Urothelium cell line (cell line): ENCODE data around the gene PIF1.
"Not testable (repeated sequence)": the region's sequence is repeated elsewhere in the genome, so short reads cannot be mapped to it uniquely, and the experiment has no call there.

Source experiments
- DNase-seq: peaks from one replicate; pipeline ENCODE4 v3.0.0; 2011; ENCODE audit warnings: low spot score, mixed read lengths
- FAIRE-seq: peaks from 2 replicates; lab custom pipeline; 2011; peaks lifted over from hg19 to GRCh38; lab: Jason Lieb, UNC

PIF1 gene

DNA sequence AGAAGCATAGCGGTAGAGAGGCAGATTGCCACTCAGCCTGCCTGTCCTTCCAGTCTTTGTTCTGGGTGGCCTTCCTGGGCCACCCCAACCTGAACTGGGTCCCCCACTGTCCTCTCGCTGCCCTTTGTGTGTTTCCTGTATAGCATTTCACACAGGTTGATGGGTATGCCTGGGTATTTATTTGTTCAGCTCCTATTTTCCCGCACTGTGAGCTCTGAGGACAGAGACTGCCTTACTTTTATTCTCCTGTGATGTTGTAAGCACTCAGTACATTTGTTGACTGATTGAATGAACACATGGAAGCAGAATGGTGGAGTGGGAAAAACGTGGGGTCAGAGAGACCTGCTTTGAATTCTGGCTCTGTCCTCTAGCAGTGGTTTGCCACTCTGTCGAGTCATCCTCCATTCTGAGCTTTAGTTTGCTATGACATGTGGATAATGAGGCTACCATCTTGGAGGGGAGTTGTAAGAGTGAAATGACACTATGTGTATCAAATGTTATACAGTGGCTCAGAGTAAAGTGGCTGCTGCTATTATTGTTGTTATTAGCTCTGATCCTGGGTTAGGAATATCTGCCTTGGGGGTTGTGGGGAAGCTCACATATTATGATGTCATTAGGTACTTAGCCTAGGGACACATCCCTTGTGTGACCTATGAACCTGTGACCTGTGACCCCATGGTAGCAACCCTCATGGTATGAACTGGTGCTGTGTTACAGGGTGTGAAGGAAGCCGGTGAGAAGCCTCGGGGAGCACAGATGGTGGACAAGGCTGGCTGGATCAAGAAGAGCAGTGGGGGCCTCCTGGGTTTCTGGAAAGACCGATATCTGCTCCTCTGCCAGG, 22.6 kb upstream of the PIF1 start:
- FAIRE-seq, result no peak
- no peak for DNase-seq

DNA sequence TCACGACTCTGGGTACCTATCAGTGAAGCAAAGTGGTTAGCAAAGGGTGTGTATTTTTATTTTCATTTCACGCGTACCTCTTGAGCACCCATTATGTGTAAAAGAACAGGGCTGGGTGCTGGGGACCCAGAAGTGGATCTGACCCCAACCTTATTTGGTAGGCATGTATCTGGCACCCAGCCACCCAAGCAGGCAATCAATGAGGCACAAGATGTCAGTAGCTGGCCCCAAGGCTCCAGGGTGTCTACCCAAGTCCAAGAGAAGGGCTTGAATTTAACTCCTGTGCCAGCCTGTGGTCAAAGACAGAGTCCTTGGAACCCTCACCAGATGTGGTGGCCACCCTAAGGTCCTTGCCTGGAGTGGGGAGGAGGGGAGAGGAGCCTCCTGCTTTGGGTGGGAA, 22.0 kb upstream of the PIF1 start:
- FAIRE-seq, result no peak

DNA sequence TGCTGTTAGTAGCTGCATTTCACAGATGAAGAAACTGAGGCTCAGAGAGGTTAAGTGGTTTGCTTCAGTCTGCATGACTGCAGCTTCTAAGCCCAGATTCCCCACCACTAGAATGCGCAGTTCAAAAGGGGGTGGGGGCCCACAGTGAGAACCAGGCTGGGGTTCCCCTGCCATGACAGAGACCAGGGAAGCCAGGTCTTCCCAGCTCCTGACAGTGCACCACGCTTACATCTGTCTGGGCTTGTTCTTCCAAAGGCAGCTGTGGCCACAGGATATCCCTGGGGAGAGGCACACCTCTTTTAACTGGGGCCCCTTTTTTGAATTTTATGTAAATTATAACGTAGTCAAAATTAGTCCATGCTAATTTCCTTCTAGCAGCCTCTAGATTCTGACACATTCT, 21.6 kb upstream of the PIF1 start:
- DNase-seq, result no peak
- no peak for FAIRE-seq

More for the DNA sequence above, 22.0 kb upstream of the PIF1 start:
- no peak for DNase-seq

DNA sequence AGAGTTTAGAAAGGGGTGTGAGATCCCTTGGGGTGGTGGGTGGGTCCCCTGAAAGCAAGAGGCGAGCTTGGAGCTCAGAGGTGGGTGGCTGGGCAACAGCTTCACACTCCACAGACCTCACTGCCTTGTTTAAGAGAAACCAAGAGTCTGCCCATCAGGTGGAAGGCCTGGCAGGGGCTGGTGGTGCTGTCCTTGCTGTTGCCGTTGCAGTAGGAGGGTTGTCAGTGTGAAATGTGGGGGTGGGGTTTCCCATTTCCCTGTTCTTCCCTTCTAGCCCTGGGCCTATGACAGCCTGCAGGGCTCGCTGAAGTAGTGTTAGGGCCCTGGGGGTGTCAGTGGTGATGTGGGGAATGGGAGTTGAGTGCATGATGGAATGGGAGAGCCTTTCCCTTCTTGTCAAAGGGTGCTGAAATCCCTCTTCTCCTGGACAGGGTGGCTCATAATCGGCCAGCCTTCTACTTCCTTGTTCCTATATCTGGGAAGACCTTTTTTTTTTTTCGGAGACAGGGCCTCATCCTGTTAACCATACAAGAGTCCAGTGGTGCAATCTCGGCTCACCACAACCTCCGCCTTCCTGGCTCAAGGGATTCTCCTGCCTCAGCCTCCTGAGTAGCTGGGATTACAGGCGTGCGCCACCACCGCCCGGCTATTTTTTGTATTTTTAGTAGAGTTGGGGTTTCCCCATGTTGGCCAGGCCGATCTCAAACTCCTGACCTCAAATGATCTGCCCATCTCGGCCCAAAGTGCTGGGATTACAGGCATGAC, 20.6 kb upstream of the PIF1 start:
- no peak for DNase-seq
- FAIRE-seq, result no peak

DNA sequence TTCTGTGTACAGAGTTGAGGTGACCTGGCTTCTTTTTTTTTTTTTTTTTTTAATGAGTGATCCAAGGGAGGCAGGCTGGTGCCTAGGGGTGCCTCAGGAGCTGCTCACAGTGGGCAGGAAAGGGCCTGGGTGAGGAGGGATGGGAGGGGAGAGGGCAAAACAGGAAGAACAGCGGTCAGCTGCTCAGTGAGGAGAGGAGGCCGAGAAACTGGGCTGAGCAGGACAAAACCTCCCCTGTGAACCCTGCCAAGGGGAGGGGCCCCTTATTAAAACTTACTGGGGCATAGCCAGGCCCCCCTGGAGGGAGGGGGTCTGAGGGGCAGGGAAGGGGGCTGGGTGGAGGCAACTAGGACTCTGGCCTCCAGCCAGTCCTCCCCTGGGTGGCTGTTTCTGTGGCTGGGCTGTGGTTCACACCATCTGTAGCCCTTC, 19.8 kb upstream of the PIF1 start:
- FAIRE-seq, result no peak
- no peak for DNase-seq

DNA sequence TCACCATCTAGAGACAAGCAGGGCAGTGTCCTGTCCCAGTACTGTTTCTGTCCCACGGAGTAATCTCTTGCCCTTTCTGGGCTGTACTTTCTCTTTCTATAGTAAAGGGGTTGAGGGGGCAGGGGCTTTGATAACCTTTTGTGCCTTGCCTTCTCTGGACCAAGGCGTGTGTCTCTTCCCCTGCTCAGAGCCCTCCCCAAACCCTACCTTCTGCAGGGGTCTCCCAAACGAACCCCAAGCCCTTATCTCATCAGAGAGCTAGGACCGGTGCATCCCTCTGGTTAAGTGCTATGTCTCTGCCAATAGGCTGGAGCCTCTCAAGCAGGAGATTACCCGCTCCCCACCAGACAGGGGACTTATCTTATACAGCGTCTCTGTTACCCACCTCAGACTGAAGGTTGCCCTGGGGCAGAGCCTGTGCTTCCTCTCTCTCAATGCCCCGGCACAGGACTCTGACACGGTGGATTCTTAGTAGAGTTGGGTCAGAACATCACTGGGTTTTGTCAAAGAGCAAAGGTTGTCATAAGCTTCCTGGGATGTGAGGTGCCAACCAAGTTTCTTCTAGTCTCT, 19.2 kb upstream of the PIF1 start:
- no peak for FAIRE-seq
- no peak for DNase-seq

DNA sequence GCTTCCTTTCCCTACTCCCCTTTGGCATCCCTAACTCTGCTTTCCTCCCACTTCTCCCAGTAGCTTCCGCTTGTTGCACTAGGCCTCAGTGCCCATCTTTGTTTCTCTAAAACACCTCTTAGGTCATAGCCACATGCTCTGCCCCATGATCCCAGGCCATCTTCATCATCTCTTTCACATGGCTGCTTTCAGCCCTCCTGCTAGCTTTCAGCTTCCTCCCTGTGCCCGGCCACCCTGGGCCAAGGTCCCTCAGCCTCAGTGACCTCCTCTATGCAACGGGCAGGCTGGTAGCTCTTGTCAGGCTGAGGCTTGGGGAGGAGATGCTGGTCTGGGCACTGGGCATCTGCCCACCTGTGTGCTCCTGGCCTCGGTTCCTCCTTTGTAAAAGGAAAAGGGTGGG, 18.5 kb upstream of the PIF1 start:
- DNase-seq (no peak), FAIRE-seq (no peak)

DNA sequence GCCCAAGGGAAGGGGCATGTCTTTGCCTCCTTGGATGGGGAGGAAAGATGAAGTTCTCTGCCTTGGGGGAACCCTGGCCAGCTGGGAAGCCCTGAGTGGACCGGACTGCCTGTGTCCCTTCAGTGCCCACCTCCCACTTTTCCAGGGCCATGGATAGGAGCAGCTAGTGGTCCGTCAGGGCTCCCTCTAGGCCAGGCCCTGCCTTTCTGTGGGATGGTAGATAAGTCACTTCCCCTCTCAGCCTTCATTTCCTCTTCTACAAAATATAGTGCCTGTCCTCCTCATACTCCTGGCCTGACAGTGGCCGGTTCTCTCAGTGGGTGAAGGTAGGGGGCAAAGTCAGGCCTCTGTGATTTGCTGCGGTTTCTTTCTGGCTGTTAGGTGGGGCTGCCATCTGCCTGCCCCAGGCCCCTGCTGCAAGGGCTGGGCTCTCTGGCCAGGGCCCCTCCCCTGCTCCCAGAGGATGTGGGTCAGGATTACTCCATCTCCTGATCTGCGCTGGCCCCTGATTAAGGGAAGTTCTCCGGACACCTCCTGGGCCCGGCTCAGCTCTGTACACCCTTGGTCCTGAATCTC, 17.6 kb upstream of the PIF1 start:
- FAIRE-seq, result no peak
- peak; percentile 52 for DNase-seq

DNA sequence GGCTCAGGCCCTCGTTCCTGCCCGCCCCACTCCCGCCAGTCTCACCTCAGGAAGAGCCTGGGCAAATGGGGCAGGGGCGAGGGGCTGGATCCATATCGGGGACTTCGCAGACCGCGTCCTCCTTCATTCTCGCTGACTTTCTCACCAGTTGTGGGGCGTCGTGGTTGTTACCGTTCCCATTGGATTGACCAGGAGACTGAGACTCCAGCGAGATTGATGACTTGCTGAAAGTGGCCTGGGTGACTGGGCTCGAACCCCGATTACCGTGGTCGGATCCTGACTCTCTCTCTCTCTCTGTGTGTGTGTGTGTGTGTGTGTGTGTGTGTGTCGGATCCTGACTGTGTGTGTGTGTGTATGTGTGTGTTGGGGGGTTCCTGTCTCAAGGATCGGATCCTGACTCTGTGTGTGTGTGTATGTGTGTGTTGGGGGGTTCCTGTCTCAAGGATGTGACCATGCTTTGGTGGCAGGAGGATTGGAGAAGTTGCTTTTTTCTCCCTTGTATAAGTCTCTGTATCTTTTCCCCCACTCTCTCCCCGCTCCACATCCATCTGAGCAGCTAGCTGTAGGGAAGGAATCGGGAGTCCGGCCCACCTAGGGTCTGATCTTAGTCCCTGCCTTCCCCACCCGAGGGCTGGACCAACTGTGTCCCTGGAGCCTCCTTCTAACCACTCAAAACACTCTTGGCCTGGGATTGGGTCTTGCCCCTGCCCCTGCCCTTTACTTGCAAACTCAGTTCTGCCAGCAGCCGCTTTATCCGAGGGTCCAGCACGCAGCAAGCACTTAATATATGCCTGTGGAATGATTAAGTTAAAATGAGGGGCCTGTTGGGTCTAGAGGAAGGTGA, 16.9 kb upstream of the PIF1 start:
- peak; percentile 37 for DNase-seq
- FAIRE-seq, result no peak

DNA sequence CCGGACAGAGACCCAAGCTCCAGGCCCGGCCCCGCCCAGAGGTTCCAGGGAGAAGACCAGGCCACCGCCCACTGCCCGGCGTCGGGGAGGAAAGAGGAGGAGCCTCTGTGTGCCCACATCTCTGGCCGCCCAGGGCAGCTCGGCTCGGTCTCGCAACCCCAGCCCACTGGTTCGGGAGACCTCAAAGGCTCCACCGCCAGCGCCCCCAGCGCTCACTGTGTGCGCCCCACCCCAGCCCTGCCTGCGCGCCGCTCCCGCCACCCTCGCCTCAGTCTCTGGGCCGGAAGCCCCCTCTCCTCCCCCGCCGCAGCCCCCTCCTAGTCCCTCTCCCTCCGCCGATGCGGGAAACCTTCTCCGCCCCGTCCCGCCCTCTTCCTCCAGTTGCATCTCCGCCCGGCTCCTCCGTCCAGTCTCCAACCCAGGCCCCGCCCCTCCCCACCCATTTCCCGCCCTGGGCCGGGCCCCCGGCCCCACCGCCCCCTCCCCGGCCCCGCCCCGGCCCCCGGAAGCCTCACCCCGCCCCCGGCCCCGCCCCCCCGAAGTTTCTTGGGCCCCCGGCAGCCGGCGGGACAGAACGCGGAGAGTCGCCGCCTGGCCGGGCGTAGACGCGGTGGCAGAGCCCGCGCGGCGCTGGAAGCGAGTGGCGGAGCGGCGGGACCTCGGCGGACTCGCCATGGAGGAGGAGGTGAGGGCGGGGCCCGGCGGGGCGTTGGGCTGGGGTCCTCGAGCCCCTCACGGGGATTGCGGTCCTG, 16.1 kb upstream of the PIF1 start, which contains the start of gene PLEKHO2:
Gene PLEKHO2 (plus strand): TSS at position 572 of the 752 bp plus-strand sequence. CDS start 102 bp downstream, at position 674.
- FAIRE-seq, result no peak

DNA sequence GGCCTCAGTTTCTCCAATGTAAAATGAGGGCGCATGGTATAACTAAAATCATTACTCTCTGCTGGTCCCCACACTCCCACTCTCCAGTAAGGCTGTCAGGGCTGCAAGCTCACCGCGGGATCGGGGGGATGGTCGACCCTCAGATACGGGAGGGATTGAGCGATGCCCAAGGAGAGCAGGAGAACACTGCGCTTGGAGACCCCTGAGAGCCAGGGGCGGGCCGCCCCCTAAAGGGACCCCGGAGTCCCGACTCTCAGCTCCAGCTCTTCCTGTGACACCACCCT, 15.6 kb upstream of the PIF1 start:
- no peak for DNase-seq
- FAIRE-seq, result no peak

More for the DNA sequence above, 16.1 kb upstream of the PIF1 start, which contains the start of gene PLEKHO2:
- DNase-seq, result peak; percentile 99

DNA sequence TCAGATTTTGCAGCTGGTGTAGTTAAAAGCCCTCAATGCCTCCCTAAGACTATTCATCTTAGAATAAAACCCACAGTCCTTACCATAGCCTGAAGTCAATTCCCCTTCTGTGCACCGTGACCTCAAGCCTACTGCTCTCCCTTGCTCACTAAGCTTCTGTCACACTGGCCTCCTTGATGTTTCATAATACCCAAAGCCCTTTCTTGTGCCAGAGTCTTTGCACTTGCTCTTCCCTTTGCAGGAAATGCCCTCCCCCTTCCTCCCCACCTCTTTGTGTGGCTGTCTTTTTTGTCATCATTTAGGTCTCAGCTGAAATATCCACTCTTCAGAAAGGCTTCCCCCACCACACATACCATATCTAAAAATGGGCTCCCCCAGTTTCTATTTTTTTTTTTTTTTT, 12.1 kb upstream of the PIF1 start:
- DNase-seq (no peak), FAIRE-seq (no peak)

DNA sequence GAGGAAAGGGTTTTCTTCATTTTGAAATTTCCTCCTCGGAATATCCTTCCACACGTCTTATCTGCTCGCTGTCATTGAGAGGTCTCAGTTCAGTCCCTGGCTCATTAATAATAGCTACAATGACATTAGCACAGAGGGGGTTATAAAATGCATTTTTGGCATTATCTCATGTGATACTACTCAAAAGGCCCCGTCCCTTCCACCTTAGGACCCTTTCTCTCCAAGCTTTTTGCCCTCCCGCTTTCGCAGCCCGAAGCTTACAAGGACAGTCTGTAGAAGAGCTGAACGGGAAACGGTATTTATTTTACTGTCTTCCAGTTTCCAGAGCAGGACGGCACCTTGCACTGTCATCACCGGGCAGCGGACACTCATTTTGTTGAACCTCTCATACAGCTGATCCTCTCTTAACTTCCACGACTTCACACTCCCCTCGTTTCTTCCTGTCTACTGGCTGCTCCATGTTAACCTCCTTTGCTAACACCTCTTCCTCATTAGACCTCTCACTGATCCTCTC, 10.6 kb upstream of the PIF1 start:
- FAIRE-seq (no peak), DNase-seq (no peak)

DNA sequence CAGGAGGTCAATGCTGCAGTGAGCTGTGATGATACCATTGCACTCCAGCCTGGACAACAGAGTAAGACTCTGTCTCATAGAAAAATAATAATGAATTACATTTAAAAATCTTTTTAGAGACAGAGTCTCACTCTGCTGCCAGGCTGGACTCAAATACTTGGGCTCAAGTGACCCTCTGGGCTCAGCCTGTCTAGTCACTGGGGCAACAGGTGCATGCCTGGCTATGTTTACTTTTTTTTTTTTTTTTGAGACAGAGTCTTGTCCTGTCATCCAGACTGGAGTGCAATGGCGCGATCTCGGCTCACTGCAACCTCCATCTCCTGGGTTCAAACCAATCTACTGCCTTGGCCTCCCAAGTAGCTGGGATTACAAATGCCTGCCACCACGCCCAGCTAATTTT, 8.2 kb upstream of the PIF1 start:
- DNase-seq, result no peak
- no peak for FAIRE-seq

DNA sequence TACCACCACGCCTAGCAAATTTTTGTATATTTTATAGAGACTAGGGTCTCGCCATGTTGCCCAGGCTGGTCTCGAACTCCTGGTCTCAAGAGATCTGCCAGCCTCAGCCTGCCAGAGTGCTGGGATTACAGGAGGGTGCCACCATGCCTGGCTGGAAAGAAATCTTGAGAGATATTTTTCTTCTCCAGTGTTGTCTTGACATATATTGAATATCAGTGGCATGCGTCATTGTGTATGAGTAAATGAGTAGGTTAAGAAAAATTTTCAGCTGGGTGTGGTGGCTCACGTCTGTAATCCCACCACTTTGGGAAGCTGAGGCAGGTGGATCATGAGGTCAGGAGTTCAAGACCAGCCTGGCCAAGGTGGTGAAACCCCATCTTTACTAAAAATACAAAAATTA, 3.5 kb upstream of the PIF1 start:
- DNase-seq (no peak), FAIRE-seq (no peak)

DNA sequence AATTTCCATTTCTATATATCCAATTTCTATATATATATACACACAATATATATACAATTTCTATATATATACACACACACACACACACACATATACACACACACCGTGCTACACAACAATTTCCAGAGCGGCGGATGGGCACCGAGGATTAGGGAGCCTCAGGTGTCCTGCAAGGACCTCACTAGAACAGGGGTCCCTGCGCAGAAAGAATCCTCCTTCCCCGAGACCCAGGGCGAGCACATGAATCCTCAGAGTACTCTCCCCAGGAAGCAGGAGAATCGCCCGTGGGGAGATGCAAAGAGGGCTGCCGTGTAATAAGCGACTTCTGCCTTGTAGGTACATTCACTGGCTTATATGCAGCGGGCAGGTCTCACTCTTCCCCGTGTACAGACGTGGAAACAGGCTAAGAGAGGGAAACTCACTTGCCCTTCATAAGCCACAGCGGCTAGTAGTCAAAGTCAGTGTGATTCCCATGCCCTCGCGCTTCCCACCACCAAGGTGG, 467 bp downstream of the PIF1 start:
- DNase-seq (no peak), FAIRE-seq (no peak)

DNA sequence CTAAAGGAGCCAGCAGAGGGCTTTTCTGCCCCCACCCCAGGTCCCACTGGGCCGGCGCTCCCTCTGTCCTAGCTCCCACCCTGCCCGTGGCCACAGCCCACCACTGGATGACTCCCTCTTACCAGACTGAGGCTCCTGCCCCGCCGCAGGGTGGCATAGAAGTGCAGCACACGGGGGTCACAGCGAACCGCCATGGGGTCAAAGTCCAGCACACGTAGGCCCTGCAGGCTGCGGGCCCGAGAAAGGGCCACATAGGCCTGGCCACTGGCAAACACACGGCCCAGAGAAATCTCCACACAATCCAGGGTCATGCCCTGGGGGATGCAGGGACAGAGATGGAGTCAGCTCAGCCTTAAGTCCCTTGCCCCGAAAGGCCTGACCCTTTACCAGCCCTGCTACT, 9.0 kb downstream of the PIF1 start:
- DNase-seq (no peak), FAIRE-seq (peak; percentile 63)

DNA sequence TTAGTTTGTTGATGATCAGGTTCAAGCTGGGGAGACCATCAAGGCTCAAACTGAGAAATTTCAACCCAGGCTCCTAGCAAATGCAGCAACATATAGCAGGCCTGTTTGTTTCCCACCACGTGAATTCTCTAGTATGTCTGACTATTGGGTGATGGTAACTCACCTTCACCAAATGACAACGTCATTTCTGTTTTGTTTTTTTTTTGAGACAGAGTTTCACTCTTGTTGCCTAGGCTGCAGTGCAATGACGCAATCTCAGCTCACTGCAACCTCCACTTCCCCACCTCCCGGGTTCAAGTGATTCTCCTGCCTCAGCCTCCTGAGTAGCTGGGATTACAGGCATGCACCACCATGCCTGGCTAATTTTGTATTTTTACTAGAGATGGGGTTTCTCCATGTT, 10.5 kb downstream of the PIF1 start:
- FAIRE-seq, DNase-seq: not testable (repeated sequence)

DNA sequence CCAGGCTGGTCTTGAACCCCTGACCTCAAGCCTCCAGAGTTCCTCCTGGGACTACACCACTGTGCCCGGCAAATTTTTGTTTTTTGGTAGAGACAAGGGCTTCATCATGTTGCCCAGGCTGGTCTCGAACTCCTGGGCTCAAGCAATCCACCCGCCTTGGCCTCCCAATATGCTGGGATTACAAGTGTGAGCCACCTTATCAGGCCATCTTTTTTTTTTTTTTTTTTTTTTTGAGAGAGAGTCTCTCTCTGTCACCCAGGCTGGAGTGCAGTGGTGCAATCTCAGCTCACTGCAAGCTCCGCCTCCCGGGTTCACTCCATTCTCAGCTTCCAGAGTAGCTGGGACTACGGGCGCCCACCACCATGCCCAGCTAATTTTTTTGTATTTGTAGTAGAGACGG, 11.2 kb downstream of the PIF1 start:
- FAIRE-seq, DNase-seq: not testable (repeated sequence)
